ENCODE results near the gene JAG1. TPM values are rescaled to one million over a fixed set of nuclear protein-coding genes. Genes with fewer than 3 reads are reported as not detected.

The JAG1 gene
- total and polyA plus RNA-seq, 2 of the 4 experiments (the other 2 are of a cell fraction) = 10.2 to 22.6 TPM

GRCh38 chr20:10649080-10649796, 24.6 kb downstream of the JAG1 start:
- H2BK120ac ChIP-seq (ENCODE audit: low read depth, low read length) = peak overlapping the region; percentile 3
- no CpG with 5 or more reads among the region's 8 CpGs for WGBS, 2 experiments (ENCODE audit: extremely low coverage in 2 of 2, insufficient read length in 1 of 2)
- BruUV-seq (replicated peaks) = no TSS peak
- H4K8ac ChIP-seq (ENCODE audit: low read depth in 2 of 2, low read length in 2 of 2) = peak overlapping the region in 1 of 2 experiments; percentile 18; a peak in 1 of 4 replicates
- no peak overlapping the region for H2BK5ac ChIP-seq (ENCODE audit: low read depth, low read length, poor library complexity, severe bottlenecking)
- no peak overlapping the region for H3K4me2 ChIP-seq (ENCODE audit: low read depth, low read length)
- CTCF ChIA-PET = interaction anchor here (0.7 to 1.3 kb wide), 4 partner anchors 22 to 738 kb away, joined by 3 to 4 read pairs (median 3); no protein-coding TSS in a partner anchor
- in situ Hi-C loops (cut with MboI; ENCODE audit: low sequenced_read_pairs) (loop anchor here (5.0 kb wide), 1 partner anchor 87 kb away; no protein-coding TSS in a partner anchor), dilution Hi-C loops (cut with HindIII; ENCODE audit: low sequenced_read_pairs, unreplicated experiment) (no loop called here), intact Hi-C loops (cut with micrococcal nuclease) (loop anchor here (5.0 kb wide), 1 partner anchor 182 kb away; no protein-coding TSS in a partner anchor)
- no peak overlapping the region for H4K91ac ChIP-seq (ENCODE audit: insufficient read depth, low read depth, low read length)
- peak overlapping the region; percentile 5; the same call in 1 of the 2 replicates for H2AK5ac ChIP-seq (ENCODE audit: low read depth, low read length)
- peak overlapping the region; percentile 21; the same call in 1 of the 3 replicates for H2BK15ac ChIP-seq (ENCODE audit: low read depth, low read length)
- no peak for ATAC-seq (ENCODE audit: low read depth)
- no peak overlapping the region for H3K14ac ChIP-seq (replicated peaks; ENCODE audit: low read depth, low read length)
- no peaks in the 10 kb centered on the region for H3K27me3 ChIP-seq (ENCODE audit: control insufficient read depth, insufficient read depth, low read length)
- H2BK20ac ChIP-seq (ENCODE audit: low read depth, low read length) = peak overlapping the region; percentile 3; the same call in 1 of the 2 replicates
- no peaks in the 10 kb centered on the region for H3K9me3 ChIP-seq (ENCODE audit: control insufficient read depth, insufficient read depth, low read length)
- no peak overlapping the region for H3K23ac ChIP-seq (ENCODE audit: low read depth, low read length)
- no peak overlapping the region for H3K56ac ChIP-seq (ENCODE audit: extremely low read depth, insufficient read depth, low read length)
- POLR2A ChIA-PET (ENCODE audit: unreplicated experiment) = interaction anchor here (0.7 kb wide), 1 partner anchor 13 kb away, joined by 11 read pairs; no protein-coding TSS in a partner anchor
- peaks cover 38% of the 10 kb centered on the region for H3K4me1 ChIP-seq (ENCODE audit: control insufficient read depth, insufficient read depth, low read length)
- H4K5ac ChIP-seq (ENCODE audit: low read depth, low read length) = no peak overlapping the region
- H3K9me1 ChIP-seq (ENCODE audit: insufficient read depth, low read length) = peaks cover 25% of the 10 kb centered on the region
- H2AFZ ChIP-seq (replicated peaks; ENCODE audit: low read length, poor library complexity) = no peak overlapping the region
- TF ChIP-seq FOS (IDR thresholded peaks at IDR 0.05; ENCODE audit: low read depth, low read length) = no peak
- no peak for TF ChIP-seq NFE2L2 (IDR thresholded peaks at IDR 0.05; ENCODE audit: low read depth, low read length)
- TF ChIP-seq POLR2A (IDR thresholded peaks at IDR 0.05; ENCODE audit: low read depth, low read length) = no peak
- TF ChIP-seq MAFK (IDR thresholded peaks at IDR 0.05; ENCODE audit: low read depth, low read length) = no peak
- TF ChIP-seq RAD21 (IDR thresholded peaks at IDR 0.05; ENCODE audit: low read length) = no peak
- TF ChIP-seq USF2 (IDR thresholded peaks at IDR 0.05; ENCODE audit: low read depth, low read length) = no peak
- no peak for TF ChIP-seq RCOR1 (IDR thresholded peaks at IDR 0.05; ENCODE audit: insufficient replicate concordance, low read length)
- no peak overlapping the region for H3K9ac ChIP-seq (ENCODE audit: low read depth, low read length)
- no peak overlapping the region for H3K27ac ChIP-seq (ENCODE audit: insufficient read depth, low read length)
- no peak overlapping the region for H3K4me3 ChIP-seq (ENCODE audit: insufficient read depth, low read depth, low read length)
- peak overlapping the region; percentile 30 for H3K4ac ChIP-seq (ENCODE audit: low read depth, low read length)
- no peak for DNase-seq
- peaks cover 14 to 49% of the 10 kb centered on the region in 2 experiments for H3K79me1 ChIP-seq (ENCODE audit: low read depth in 1 of 2, low read length in 2 of 2)
- peak overlapping the region; percentile 21; the same call in 1 of the 2 replicates for H3K18ac ChIP-seq (ENCODE audit: low read depth, low read length)
- peaks cover 14% of the 10 kb centered on the region for H4K20me1 ChIP-seq (ENCODE audit: insufficient read depth, low read length)
- no peak overlapping the region for H2AK9ac ChIP-seq (replicated peaks; ENCODE audit: low read depth, low read length, poor library complexity)
- peaks cover 81% of the 10 kb centered on the region for H3K36me3 ChIP-seq (ENCODE audit: control insufficient read depth, insufficient read depth, low read length)

All from IMR-90 (cell line).